Measurements from ENCODE around the gene NINL. TPM values are rescaled to one million over a fixed set of nuclear protein-coding genes. Genes with fewer than 3 reads are reported as not detected.

Gene NINL
- total RNA-seq, 1 experiment from 2014 or later, result 7.2 TPM

- ATAC-seq, result no peak
- POLR2A ChIA-PET, result no interaction called here
These were observed 59.5 kb downstream of the NINL start for GRCh38 chr20:25525867-25526266.

More at GRCh38 chr20:25525867-25526266, 59.5 kb downstream of the NINL start:
- Histone ChIP-seq H3K9ac (ENCODE audit: low read length) (no peak overlapping the region), H3K4me2 (ENCODE audit: low read length) (no peak overlapping the region), H2AFZ (ENCODE audit: low read depth, low read length, poor library complexity, severe bottlenecking) (no peak overlapping the region), H3K9me2 (ENCODE audit: insufficient read depth) (no peaks in the 10 kb centered on the region), H3K4me3 (replicated peaks in 1 of 2; ENCODE audit: low read depth in 1 of 2, low read length in 2 of 2) (no peak overlapping the region), H4K20me1 (ENCODE audit: insufficient read depth) (no peaks in the 10 kb centered on the region), H3K36me3 (ENCODE audit: control insufficient read depth in 1 of 2, insufficient read depth in 2 of 2, low read length in 2 of 2) (no peaks in the 10 kb centered on the region), H3K9me3 (ENCODE audit: control insufficient read depth in 1 of 2, insufficient read depth in 1 of 2, low read depth in 1 of 2, low read length in 2 of 2) (no peaks in the 10 kb centered on the region), H3K79me2 (ENCODE audit: insufficient read depth, low read length) (no peaks in the 10 kb centered on the region), H3K27ac (ENCODE audit: low read depth, low read length) (no peak overlapping the region), H3K27me3 (ENCODE audit: insufficient read depth, low read length) (no peaks in the 10 kb centered on the region), H3K4me1 (ENCODE audit: control insufficient read depth in 1 of 2, insufficient read depth in 2 of 2, low read length in 2 of 2) (peaks cover 0 to 6% of the 10 kb centered on the region in 2 experiments; a peak in 1 of 4 replicates)
- DNase-seq (ENCODE audit: low read depth, low spot score), result no peak
- BruUV-seq (replicated peaks), result no TSS peak
- RAD21 ChIA-PET (ENCODE audit: low non-redundant PET in 1 of 2, low total read pairs in 2 of 2, uncharacterized antibody in 2 of 2, unreplicated experiment in 2 of 2), result no interaction called here
- CTCF ChIA-PET, result no interaction called here
- intact Hi-C loops (cut with micrococcal nuclease), result no loop called here
- TF ChIP-seq ELF1 (IDR thresholded peaks at IDR 0.05; ENCODE audit: borderline replicate concordance, low read depth) (no peak), CTCF (IDR thresholded peaks at IDR 0.05 in 2 of 3, conservative IDR thresholded peaks at IDR 0.05 in 1 of 3; ENCODE audit: borderline replicate concordance in 1 of 3, insufficient read depth in 1 of 3, low read depth in 2 of 3, low read length in 2 of 3) (no peak), ZFX (IDR thresholded peaks at IDR 0.05) (no peak), POLR2A (IDR thresholded peaks at IDR 0.05; ENCODE audit: borderline replicate concordance, extremely low read depth, insufficient read depth, insufficient read length) (no peak), ZNF274 (IDR thresholded peaks at IDR 0.05; ENCODE audit: low read depth, low read length) (no peak), FOSL1 (IDR thresholded peaks at IDR 0.05; ENCODE audit: low read depth) (no peak), EZH2 (IDR thresholded peaks at IDR 0.05) (no peak), YY1 (IDR thresholded peaks at IDR 0.05; ENCODE audit: extremely low read depth, insufficient replicate concordance, low read depth, low read length) (no peak), CEBPB (IDR thresholded peaks at IDR 0.05; ENCODE audit: low read depth) (no peak), ZBTB33 (IDR thresholded peaks at IDR 0.05; ENCODE audit: extremely low read depth, insufficient replicate concordance, low read length) (no peak)
